IMR-90 (cell line): Measurements from ENCODE around the gene LENG1.

Experiments
- CTCF ChIP-seq: conservative IDR thresholded peaks from 2 replicates; pipeline ENCODE4 v1.5.1; 2012; ENCODE audit warnings: mild to moderate bottlenecking, low read depth, low read length, improper control_type of control experiment
- RCOR1 ChIP-seq: IDR thresholded peaks from 2 replicates; pipeline ENCODE4 v1.6.1; 2012; ENCODE audit warnings: mild to moderate bottlenecking, low read length, improper control_type of control experiment; ENCODE audit not compliant: insufficient replicate concordance

GRCh38 chr19:54169149-54169740 lies 9.7 kb upstream of the LENG1 start:
- no peak for TF ChIP-seq RCOR1
- TF ChIP-seq CTCF: no peak
